ENCODE data around the gene GAL3ST2.

The GAL3ST2 gene

GRCh38 chr2:241768251-241768711 is 8.3 kb upstream of the GAL3ST2 start:
- DNase-seq (ENCODE audit: extremely low read depth, low read depth): no peak
- no peak for TF ChIP-seq CTCF (IDR thresholded peaks at IDR 0.05; ENCODE audit: low read depth, low read length, missing control alignments)
- H3K4me3 ChIP-seq (replicated peaks; ENCODE audit: low read depth, low read length): no peak overlapping the region

DNA sequence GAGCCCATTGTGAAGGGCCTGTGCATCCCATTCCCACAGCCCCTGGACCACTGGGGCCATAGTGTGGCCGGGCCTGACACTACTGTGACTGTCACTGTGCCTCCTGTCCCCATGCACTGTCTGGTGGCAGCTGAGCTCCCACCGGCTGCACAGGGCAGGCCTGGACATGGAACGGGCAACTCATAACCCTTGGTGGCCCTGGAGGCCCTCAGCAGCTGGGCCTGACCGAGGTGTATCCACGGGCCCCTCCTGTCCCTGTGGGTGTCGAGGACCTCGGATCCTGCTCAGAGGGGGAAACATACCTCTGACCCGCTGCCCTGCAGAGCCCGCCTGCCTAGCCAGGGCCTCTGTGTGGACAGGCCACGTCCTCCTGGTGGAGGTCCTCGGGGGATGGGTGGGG is 7.8 kb upstream of the GAL3ST2 start:
- no peak for DNase-seq (ENCODE audit: extremely low read depth, low read depth)
- no peak overlapping the region for H3K4me3 ChIP-seq (replicated peaks; ENCODE audit: low read depth, low read length)
- no peak for TF ChIP-seq CTCF (IDR thresholded peaks at IDR 0.05; ENCODE audit: low read depth, low read length, missing control alignments)

DNA sequence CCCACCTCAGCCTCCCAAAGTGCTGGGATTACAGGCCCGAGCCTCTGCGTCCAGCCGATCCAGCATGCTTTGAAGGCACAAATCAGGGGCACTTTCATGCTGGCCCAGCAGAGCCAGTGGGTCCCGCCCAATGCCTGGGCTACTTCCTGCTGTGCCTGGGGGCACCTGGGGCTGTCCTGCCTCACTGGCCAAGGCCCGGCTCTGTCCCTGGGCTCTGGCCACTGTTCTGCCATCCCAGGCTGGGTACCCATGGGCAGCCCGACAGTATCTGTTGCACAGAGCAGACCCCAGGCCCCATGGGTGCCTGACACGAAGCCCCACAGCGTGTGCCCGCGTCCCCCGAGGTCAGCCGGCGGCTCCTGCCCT is 6.8 kb upstream of the GAL3ST2 start:
- no peak overlapping the region for H3K4me3 ChIP-seq (replicated peaks; ENCODE audit: low read depth, low read length)
- TF ChIP-seq CTCF (IDR thresholded peaks at IDR 0.05; ENCODE audit: low read depth, low read length, missing control alignments): no peak
- DNase-seq (ENCODE audit: extremely low read depth, low read depth): no peak

GRCh38 chr2:241770185-241770935 is 6.3 kb upstream of the GAL3ST2 start:
- TF ChIP-seq CTCF (IDR thresholded peaks at IDR 0.05; ENCODE audit: low read depth, low read length, missing control alignments): no peak
- no peak overlapping the region for H3K4me3 ChIP-seq (replicated peaks; ENCODE audit: low read depth, low read length)
- no peak for DNase-seq (ENCODE audit: extremely low read depth, low read depth)

- no peak for DNase-seq (ENCODE audit: extremely low read depth, low read depth)
- no peak for TF ChIP-seq CTCF (IDR thresholded peaks at IDR 0.05; ENCODE audit: low read depth, low read length, missing control alignments)
- no peak overlapping the region for H3K4me3 ChIP-seq (replicated peaks; ENCODE audit: low read depth, low read length)
Observed at GRCh38 chr2:241770936-241771285, 5.7 kb upstream of the GAL3ST2 start.

DNA sequence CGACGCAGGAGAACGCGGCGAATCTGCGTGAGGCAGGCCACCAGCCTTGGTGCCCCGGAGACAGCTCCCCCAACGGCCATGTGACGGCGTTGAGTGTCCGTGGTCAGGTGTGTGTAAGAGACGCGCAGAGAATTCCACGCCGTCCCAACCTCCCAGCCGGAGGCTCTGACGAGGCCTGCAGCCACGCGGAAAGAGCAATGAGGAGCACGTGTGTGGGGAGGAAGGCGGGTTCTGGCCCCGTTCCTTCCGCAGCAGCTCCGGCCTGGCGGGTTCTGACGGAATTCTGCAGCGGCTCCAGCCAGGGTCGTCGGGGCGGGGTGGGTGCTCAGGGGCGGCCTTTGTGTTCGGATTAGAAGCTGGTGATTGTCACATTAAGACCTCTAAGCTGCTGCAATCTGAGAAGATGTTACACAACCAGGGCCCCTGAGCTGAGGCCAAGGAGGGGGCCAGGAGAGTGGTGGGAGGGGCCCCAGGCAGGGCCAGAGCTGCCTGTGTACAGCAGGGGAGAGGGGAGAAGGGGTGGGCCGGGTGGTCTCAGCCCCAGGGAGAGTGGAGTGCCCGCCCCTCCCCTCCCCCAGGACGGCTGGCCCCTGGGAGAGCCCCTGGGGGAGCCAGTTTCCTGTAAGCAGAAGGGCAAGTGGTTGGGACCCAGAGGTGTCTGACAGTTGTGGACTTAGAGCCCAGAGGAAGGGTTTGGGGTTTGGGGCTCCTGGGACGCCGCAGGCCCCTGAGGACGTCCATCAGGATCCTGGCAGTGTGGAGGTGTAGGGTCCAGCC is 5.1 kb upstream of the GAL3ST2 start:
- TF ChIP-seq CTCF (IDR thresholded peaks at IDR 0.05; ENCODE audit: low read depth, low read length, missing control alignments): no peak
- H3K4me3 ChIP-seq (replicated peaks; ENCODE audit: low read depth, low read length): no peak overlapping the region
- no peak for DNase-seq (ENCODE audit: extremely low read depth, low read depth)
